Ureter (tissue), 1 donor: ENCODE measurements around the gene ERO1B. TPM values are rescaled to one million over a fixed set of nuclear protein-coding genes. Genes with fewer than 3 reads are reported as not detected.
"Not testable (repeated sequence)": the region's sequence is repeated elsewhere in the genome, so short reads cannot be mapped to it uniquely, and the experiment has no call there.

ENCODE experiments used
- DNase-seq: peaks from one replicate; pipeline ENCODE4 v3.0.0-alpha.2; 2020; ENCODE audit warnings: low spot score
- total RNA-seq: library from RNA; stranded (reverse); gene quantifications from one replicate; pipeline ENCODE4 v1.2.4, GENCODE V29; 2023
- donor health status: DM: yes; HTN: yes; CAD: no.

ERO1B gene
- total RNA-seq = 11.8 TPM

GRCh38 chr1:236281654-236282424, at the start of gene ERO1B:
Gene ERO1B (minus strand): TSS chr1:236281958. CDS start chr1:236281783, 175 bp downstream.
- DNase-seq = peak; percentile 96

GRCh38 chr1:236331412-236331811, 49.7 kb upstream of the ERO1B start:
- DNase-seq = not testable (repeated sequence)

GRCh38 chr1:236326432-236326831, 44.7 kb upstream of the ERO1B start:
- no peak for DNase-seq

- no peak for DNase-seq
Measured at GRCh38 chr1:236325567-236325966, 43.8 kb upstream of the ERO1B start.

- DNase-seq = no peak
Measured at GRCh38 chr1:236323819-236324411, 42.2 kb upstream of the ERO1B start.

GRCh38 chr1:236322566-236323409, 41.0 kb upstream of the ERO1B start:
- DNase-seq = no peak

GRCh38 chr1:236321101-236321500, 39.3 kb upstream of the ERO1B start:
- DNase-seq = no peak

- DNase-seq = no peak
Measured at GRCh38 chr1:236320671-236321070, 38.9 kb upstream of the ERO1B start.

- DNase-seq = no peak
Measured at GRCh38 chr1:236320214-236320613, 38.5 kb upstream of the ERO1B start.

GRCh38 chr1:236316437-236316836, 34.7 kb upstream of the ERO1B start:
- DNase-seq = no peak

GRCh38 chr1:236315518-236315917, 33.8 kb upstream of the ERO1B start:
- no peak for DNase-seq

- no peak for DNase-seq
Measured at GRCh38 chr1:236315092-236315491, 33.3 kb upstream of the ERO1B start.

GRCh38 chr1:236314050-236314449, 32.3 kb upstream of the ERO1B start:
- not testable (repeated sequence) for DNase-seq

GRCh38 chr1:236313427-236313826, 31.7 kb upstream of the ERO1B start:
- no peak for DNase-seq

- DNase-seq = no peak
Measured at GRCh38 chr1:236311040-236311439, 29.3 kb upstream of the ERO1B start.

GRCh38 chr1:236308827-236309226, 27.1 kb upstream of the ERO1B start:
- no peak for DNase-seq

GRCh38 chr1:236307435-236307834, 25.7 kb upstream of the ERO1B start:
- no peak for DNase-seq

GRCh38 chr1:236304682-236305081, 22.9 kb upstream of the ERO1B start:
- DNase-seq = no peak

GRCh38 chr1:236303675-236304074, 21.9 kb upstream of the ERO1B start:
- no peak for DNase-seq

GRCh38 chr1:236302941-236303340, 21.2 kb upstream of the ERO1B start:
- no peak for DNase-seq

GRCh38 chr1:236301958-236302335, 20.2 kb upstream of the ERO1B start:
- no peak for DNase-seq

GRCh38 chr1:236301080-236301957, 19.6 kb upstream of the ERO1B start:
- DNase-seq = no peak
